RKO (cell line): ENCODE measurements around the gene PPP1R12A.
"Not testable (repeated sequence)": the region's sequence is repeated elsewhere in the genome, so short reads cannot be mapped to it uniquely, and the experiment has no call there.

Experiments
- DNase-seq: peaks from one replicate; pipeline ENCODE4 v3.0.0-alpha.2; 2016; ENCODE audit warnings: low spot score

The PPP1R12A gene

DNA sequence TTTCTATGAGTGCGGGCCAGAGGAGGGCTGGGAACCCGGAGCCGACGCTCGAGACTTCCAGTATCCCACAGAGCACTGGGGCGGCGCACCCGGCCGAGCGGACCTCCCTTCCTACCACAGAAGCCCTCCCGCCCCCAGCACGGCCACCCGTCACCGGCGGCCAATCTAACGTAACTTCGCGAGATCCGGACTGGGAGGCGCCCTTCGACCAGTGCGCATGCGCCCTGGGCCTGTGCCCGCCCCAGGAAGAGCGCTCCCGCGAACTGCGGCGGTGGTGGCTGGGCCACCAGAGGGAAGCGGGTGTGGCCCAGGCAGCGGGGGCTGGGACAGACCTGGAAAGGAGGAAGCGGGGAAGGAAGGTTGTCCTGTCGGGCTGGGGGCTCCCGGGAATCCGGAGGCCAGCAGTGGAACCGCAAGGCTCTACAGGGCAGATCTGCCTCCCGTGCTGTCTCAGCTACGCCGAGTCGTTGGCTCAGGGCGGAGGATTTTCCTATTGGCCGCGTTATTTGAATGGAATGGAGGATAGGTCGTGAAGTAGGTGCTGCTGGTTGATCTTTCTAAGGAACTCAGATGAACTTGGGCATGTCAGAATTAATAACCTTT, at the start of gene PPP1R12A:
Gene PPP1R12A, minus strand, starts transcription at position 77 of the 603 bp plus-strand sequence. CDS start 166 bp downstream, outside the sequence.
- DNase-seq = peak; percentile 95

DNA sequence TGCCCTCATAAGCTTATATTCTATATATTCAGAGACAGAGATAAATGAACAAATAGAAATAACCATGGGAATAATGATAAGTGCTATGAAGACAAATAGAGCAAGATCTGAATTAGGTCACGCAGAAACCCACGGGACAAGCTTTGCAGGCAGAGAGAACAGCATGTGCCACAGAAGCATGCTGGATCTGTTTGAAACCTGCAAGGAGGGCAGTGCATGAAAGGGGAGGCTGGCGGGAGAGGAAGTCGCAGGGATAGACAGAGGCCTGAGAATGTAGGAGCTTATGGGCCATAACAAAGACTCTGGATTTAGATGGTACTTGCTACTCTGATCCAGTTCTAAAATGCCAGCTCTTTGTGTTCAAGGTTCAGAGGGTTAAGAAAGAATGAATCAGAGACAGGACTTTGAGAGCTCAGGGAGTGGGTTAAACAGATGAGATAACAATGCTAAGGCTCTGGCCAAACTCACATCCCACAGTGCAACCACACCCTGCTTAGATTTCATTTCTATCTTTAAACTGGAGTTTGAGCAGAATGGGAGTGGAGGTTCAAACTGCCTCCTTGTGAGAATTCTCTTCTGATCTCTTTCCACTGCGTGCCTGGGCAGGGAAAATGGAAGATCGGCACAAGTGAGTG, 49.2 kb upstream of the PPP1R12A start:
- no peak for DNase-seq

DNA sequence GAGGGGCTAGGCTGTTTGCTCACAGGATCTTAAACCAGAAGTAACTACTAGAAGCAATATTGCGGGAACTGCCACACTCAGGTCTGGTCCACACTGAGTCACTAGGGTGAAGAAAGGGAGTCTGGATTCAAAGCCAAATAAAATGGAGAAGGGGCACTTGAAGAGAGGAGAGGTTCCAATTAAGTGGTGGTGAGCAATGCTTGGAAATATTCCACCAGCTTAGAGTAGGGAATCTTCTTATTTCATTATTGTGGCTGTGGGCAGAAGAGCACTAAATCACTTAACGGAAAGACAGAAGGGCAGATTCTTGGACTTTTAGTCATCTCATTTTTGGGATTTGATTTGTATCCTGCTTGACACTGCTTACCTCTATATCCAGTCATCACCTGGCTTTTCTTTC, 48.6 kb upstream of the PPP1R12A start:
- no peak for DNase-seq

DNA sequence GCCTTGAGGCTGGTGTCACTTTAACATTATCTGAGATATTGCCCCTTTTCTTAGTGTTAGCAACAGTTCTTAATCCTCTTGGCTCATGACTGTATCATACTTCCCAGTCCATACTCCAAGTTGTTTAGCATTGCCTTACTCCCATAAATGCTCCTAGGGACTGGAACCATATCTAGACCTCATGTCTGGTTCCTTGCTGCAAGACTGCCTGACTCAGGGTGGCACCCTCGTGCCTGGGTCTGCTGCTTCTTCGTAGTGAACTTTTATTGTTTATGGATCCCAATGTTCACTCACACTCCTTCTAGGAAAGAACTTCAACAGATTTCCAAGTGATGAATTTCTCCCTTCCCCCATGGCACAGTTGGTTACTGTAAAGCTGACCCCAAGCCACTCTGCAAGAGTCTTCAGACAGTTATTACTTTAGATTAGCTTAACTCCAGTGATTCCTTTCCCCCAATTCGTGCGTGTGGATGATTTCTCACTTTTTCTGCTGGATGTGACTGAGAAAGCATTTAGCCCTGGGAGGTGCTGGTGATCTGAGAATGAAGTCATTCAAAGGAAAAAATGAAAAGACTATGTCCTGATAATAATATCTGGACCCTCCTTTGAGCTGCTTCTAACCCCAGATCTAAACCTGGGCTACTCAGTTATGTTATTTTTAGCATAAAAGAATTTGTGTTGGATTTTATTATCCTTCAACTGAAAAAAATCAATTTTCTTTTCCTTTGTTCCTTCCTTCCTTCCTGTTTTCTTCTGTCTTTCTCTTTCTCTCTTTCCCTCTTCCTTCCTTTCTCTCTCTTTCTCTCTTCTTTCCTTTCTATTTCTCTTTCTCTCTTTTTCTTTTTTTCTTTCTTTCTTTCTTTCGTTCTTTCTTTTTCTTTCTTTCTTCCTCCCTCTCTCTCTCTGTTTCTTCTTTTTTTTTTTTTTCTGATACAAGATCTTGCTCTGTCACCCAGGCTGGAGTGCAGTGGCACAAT, 47.5 kb upstream of the PPP1R12A start:
- no peak for DNase-seq

DNA sequence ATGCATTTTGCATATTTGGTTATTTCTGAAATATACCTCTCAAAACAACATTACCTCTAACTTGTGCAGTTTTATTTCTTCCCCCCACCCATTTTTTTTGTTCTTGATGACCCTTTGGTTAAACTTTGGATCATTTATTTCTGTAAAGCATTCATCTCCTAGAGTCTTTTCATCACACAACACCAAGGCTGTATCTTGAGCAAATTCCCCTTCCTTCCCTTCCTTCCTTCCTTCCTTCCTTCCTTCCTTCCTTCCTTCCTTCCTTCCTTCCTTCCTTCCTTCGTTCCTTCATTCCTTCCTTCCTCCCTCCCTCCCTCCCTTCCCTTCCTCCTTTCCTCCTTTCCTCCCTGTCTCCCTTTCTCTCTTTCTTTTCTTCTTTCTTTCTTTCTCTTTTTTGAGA, 43.8 kb upstream of the PPP1R12A start:
- DNase-seq = no peak

DNA sequence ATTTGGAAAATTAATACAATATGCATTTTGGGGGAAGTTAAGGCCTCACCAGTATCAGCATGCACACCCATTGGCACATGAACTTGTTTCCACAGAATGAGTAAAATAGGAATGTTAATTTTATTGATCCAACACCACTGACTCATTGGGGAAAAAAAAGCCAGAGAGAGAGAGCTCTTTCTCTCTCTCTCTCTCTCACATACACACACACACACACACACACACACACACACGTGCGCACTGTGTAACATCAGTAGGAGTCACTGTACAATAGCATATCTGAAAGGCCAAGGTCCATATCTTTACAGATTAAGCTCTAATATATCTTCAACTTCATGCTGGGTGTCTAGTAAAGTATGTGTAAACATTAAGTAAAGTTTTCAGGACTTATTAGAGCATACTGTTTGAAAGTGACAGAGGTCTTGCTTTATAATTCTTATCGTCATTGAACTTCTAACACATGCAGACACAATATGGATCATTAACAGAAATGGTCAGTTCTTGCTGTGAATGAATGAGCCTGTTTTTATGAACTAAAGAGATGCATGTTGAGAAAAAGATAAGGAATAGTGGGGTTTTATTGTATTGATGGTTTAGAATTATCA, 43.1 kb upstream of the PPP1R12A start:
- not testable (repeated sequence) for DNase-seq

DNA sequence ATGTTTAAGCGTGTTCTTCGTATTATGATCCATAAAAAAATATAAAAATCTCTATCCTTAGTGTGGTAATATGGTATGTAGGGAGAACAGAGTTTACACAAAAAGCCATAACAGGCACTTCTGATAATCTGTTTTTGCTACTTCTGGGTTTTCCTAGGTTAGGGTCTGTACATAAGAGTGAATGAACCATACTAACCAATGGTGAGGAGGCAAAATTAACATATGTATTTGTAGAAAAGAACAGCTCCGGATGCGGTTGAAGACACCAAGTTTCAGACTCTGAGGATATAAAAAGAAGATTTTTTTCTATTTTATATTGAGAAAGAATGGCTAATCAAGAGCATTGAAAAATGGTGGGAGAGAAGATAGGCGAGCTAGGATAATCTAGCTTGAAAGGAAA, 40.2 kb upstream of the PPP1R12A start:
- no peak for DNase-seq

DNA sequence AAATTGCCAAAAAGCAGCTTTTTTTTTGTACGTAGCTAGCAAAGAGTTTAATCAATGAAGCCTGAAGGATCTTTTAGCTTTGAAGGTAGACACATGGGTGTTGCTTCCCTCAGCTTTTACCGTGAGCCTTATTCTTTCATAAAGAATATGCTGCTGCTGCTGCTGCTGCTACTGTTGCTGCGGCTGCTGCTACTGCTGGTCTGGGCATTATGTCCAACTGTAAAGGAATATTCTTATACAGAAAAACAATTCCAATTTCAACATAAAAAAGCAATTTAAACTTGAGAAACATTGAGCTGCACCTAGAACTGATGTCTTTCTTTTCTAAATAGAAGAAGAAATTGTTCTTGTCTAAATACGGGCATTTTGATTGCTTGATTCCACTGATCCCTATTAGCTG, 38.9 kb upstream of the PPP1R12A start:
- no peak for DNase-seq

DNA sequence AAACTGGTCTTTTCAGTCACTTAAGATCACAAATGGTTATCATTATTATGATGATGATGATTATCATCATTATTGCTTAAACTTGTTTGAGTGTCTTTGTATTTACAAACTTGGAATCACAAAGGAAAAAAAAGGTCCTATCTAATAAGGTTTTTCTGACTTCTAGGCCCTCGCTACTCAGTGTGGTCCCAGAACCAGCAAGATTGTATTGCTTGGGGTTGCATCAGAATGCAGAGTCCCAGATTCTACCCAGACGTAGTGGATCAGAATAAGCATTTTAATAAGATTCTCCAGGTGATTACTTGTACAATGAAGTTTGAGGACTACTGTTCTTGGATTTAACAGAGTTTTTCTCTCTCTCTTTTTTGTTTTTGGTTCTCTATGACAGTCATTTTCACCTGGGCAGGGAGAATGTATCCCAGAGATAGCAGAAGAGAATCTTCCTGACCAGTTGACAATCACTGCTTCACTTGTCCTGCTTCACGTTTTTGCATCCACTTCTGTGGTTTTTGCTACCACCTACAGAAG, 29.3 kb upstream of the PPP1R12A start:
- DNase-seq = no peak

DNA sequence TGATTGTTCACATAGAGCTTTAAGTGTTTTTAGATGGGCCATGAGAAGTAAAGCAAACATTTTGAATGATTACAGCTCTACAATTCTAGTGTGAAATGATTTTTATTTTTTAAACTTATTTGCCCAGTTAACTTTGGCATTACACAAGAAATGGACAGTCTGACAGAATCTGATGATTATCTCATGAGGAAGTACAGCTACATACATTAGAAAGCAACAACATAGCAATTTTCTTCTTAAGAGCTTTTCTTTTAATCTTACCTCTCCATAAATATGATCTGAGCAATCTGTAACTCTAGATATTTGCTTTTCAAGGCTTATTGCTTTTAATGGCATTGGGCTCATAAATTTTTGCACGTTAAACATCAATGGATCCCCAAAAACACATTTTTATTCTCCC, 26.5 kb upstream of the PPP1R12A start:
- DNase-seq = no peak

DNA sequence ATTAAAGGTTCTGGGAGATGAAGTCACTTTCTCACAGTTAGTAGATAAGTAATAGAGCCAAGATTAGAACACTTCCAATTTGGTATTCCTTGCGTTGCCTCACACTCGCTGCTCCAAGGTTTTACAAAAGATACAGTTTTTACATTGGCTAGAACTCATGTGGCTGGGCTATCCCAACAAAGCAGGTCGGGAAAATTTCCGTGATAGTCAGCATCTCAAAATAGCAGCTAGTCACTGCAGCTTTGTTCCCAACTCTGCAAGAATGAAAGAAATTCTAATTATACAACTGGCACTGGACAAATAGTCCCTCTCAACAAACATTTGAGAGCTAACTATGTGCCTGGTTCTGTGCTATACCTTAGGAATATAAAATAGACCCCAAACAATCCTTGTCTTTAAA, 24.6 kb upstream of the PPP1R12A start:
- DNase-seq = no peak

DNA sequence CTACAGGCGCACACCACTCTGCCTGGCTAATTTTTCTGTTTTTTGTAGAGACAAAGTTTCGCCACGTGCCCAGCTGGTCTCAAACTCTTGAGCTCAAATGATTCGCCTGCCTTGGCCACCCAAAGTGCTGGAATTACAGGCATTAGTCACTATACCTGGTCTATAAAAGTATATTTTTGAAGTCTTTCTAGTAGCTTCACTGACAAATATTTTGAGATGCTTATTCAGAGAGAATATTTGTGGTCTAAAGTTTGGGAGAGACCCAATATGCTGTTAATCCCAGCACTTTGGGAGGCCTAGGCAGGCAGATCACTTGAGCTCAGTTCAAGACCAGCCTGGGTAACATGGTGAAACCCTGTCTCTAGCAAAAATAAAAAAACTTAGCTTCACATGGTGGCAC, 22.0 kb upstream of the PPP1R12A start:
- no peak for DNase-seq

DNA sequence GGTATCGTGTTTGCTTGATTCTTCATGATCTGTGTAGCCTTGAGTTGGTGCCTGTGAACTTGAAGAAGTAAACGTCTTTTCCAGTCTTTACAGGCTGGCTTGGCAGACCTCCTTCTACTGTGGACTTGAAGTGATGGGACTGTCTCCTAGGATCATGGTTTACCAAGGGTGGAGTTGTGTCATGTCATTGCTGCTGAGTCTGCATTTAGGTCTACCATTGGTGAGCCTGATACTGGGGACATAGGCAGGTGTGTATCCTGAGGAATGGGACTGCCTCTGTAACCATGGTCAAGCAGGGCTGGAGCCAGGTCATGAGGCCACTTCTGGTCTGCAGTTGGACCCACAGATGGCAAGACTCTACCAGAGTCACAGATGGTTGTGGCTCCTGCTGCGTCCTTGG, 20.7 kb upstream of the PPP1R12A start:
- DNase-seq = no peak

DNA sequence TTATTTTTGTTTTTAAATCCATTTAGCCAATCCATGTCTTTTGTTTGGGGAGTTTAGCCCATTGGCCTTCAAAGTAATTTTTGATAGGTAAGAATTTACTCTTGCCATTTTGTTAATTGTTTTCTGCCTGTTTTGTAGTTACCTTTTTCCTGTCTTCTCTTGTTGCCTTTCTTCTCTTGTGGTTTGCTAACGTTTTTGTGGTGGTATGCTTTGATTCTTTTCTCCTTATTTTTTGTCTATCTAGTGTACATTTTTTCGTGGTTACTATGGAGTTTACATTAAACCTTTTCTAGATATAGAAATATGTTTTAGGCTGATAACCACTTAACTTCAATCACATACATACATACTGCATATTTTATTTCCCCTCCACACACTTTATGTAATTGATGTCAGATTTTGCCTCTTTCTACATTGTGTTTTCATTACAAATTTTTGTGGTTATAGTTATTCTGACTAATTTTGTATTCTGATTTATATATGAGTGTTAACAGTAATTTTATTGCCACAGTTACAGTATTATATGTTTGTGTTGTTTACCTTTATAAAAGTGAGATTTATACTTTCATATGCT, 19.2 kb upstream of the PPP1R12A start:
- DNase-seq = no peak

DNA sequence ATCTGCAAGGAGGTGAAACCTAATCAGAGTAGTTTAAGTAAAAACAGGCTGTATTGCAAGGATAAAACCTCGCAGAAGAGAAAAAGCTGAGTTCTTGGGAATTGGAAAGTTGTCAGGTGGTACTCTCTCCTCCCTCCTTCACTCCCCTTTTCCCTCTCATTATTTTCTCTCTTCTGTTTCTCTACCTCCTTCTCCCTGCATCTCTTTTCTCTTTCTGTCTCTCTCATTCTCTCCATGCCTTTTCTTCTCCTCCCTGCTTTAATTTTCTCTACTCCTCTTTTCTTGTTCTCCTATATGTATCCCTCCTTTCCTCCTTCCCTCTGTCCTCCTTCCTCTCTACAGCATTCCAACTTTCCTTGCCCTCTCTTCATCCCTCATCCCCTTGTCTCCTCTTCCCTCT, 14.2 kb upstream of the PPP1R12A start:
- DNase-seq = no peak

DNA sequence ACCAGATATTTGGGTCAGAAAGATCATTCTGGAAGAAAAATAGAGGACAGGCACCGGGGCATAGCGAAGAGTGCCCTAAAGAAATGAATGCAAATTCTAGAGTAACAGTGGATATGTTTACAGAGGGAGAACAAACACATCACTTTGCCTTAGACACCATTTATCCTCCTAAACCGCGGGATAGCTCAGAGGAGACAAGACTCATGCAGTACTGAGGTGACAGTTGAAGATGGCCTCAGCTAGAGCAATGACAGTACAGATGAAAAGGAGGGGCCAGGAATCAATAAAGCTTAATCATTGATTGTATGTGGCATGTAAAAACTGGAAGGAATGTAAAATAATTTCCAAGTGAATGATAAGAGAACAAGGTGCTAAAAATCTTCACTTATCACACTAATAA, 10.5 kb upstream of the PPP1R12A start:
- DNase-seq = no peak

DNA sequence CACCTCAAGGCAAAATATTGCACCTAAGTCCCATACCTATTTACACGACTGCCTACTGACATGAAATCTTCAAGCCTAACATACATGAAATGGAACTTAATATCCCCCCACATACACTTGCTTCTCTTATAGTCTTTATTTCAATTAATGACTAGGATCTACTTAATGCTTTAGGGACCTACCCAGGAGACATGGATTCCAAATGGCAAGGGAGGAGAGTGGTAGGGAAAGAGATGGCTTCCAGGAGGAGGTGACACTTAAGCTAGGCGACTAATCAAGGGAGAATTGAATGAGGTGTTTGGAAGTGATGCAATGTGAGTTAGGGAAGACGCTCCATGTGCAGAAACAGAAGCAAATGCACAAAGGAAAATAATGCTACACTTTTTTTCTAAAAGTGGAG, 9.7 kb upstream of the PPP1R12A start:
- DNase-seq = no peak

DNA sequence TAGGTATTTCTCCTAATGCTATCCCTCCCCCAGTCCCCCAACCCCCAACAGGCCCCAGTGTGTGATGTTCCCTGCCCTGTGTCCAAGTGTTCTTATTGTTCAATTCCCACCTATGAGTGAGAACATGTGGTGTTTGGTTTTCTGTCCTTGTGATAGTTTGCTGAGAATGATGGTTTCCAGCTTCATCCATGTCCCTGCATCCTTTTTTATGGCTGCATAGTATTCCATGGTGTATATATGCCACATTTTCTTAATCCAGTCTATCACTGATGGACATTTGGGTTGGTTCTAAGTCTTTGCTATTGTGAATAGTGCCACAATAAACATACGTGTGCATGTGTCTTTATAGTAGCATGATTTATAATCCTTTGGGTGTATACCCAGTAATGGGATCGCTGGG, 7.9 kb upstream of the PPP1R12A start:
- not testable (repeated sequence) for DNase-seq

DNA sequence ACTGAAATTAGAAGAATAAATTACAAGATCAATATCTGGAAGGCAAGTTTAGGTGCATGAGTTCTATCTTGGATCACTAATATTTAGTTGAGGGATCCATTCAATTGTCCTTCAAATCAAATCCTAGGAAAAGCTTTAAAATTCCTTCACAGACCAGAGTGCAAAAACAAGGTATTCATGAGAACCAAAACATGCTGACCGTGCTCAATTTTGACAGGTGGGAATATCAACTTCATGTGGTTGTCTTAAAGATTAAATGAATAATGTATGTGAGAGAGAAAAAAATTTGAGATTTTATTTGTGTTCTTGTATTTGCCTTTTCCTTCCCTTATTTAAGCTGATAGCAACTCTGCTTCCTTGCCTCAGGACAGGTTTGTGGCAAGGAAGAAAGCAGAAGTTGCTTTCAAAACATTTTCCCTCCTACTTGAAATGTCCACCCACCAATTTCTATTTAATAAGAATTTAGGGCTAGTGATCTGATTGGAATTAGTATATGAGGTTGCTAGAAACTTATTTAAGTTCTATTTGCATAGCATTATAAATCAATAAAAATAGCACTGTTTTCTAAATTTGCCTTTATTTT, 4.9 kb upstream of the PPP1R12A start:
- DNase-seq = no peak

DNA sequence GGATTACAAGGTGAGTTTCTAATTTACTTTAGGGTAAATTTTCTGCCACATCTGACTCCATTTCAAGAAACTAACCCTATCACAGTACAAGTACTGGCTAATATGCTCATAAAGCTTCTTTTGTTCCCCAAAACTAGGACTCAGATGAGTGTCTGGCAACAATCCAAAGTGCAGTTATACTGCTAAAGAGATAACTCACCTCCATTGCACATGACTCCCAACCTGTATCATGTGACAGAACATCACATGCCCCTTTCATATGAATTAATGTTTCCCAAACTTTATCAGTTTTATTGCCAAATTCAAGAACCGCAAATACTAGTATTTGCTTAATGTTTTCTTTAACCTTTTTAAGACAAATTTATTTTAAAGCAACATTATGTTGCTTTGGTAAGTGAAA, 3.9 kb upstream of the PPP1R12A start:
- no peak for DNase-seq

DNA sequence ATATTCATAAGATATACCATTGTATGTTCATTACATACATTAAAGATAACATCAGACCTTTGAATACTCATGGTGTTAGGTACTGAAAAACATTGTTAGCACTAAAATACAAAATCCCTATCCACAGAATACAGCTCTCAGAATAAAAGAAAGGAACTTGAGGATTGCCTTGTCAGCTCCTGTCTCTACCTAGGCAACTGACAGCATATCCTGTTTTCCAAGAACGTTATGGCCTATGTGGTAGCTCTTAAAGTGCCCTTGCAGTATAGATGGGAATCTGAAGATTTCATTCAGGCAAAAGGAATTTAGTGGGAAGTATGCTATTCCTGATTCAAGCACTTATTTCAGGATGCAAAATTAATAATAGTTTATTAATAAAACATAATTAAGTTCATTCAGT, 1.8 kb upstream of the PPP1R12A start:
- DNase-seq = no peak
